ENCODE data around the gene NDRG2. TPM values are rescaled to one million over a fixed set of nuclear protein-coding genes. Genes with fewer than 3 reads are reported as not detected.

Gene NDRG2
- total and polyA plus RNA-seq, 2 experiments from 2014 or later, result 0.28 to 2.8 TPM

DNA sequence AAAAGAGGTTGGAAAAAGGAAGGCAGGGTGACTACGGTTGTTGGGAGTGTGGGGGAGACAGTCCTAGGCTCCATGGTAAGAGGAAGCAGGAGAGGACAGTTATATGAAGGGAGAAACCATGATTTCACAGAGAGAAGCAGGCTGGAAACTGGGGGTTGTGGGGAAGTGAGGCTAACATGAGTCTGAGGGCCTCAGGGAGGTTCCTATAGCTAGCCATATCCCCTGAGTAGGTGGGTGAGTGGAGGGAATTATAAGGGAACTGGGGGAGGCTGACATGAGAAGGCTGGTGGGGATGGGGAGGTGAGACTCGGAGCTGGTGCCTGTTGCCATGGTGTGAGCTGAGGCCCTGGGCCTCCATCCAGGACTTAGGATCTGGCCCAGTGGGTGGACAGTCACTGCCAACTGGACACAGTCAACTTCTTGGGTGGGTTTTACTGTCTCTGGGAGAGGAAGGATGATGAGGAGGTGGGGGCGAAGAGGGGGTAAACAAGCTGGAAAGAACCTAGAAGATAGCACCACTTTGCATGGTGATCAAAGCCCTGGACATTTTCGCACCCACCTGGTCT lies 8.4 kb upstream of the NDRG2 start:
- H3F3A ChIP-seq (ENCODE audit: insufficient read depth), result no peaks in the 10 kb centered on the region
- H4K20me1 ChIP-seq (ENCODE audit: insufficient read depth), result no peaks in the 10 kb centered on the region
- 52 to 60% methylated on average over 4 of the region's 4 CpGs for WGBS, 2 experiments (ENCODE audit: low coverage in 1 of 2, low lambda C conversion rate in 2 of 2, missing lambda C conversion rate in 2 of 2)
- in situ Hi-C loops (cut with MboI), result no loop called here
- H3K9me2 ChIP-seq (ENCODE audit: insufficient read depth), result no peaks in the 10 kb centered on the region
- no peak overlapping the region for H3K9ac ChIP-seq
- no peaks in the 10 kb centered on the region; the same call in 1 of the 2 replicates for H3K27me3 ChIP-seq (replicated peaks; ENCODE audit: insufficient read depth)
- DNase-seq, result no peak
- no peak overlapping the region for H3K27ac ChIP-seq
- H3K9me3 ChIP-seq (ENCODE audit: low read depth), result no peaks in the 10 kb centered on the region
- H3K79me2 ChIP-seq (ENCODE audit: insufficient read depth), result no peaks in the 10 kb centered on the region
- H3K4me1 ChIP-seq (ENCODE audit: insufficient read depth), result no peaks in the 10 kb centered on the region
- H2AFZ ChIP-seq, result no peak overlapping the region
- no peak overlapping the region for H3K4me3 ChIP-seq
- no peaks in the 10 kb centered on the region for H3K36me3 ChIP-seq (ENCODE audit: low read depth)
- TF ChIP-seq EZH2phosphoT487 (IDR thresholded peaks at IDR 0.05; ENCODE audit: insufficient read depth, low read depth) (no peak), EZH2 (IDR thresholded peaks at IDR 0.05; ENCODE audit: insufficient read depth, poor library complexity, severe bottlenecking) (no peak)
- no peak overlapping the region for H3K4me2 ChIP-seq (ENCODE audit: unreplicated experiment)

DNA sequence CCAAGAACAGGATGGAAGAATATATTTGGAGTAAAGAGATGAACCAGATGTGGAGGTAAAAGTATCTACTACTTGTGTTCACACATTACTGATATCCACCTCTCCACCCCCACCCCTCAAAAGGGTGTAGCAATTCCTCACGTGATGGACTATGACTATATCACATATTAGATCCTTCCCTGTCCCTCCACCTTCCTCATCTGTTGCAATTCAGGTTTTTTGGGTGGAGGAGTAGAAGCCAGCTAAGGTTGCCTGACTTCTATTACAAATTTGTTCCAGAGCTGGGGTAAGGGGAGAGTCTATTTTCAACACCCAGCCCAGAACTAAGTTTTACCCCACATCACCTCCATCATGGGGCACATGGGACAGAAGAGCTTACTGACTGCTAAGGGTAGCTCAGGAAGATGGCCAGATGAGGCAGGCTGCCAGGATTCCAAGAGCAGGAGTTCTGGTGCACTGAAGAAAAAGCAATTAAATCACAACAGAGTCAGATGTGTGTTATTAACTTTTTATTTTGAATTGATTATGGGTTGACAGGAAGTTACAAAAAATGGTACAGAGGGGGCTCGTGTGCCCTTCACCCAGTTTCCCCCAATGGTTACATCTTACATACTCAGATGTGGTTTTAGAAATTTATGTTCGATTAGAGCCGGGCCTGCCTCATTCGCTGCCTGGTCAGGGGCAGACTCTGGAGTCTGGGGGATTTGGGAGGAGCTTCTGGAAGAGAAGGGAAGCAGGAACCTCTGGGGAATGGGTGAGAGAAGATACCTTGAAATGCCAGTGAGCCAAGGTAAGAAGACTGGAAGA lies 7.7 kb upstream of the NDRG2 start:
- in situ Hi-C loops (cut with MboI), result no loop called here
- H3K36me3 ChIP-seq (ENCODE audit: low read depth), result no peaks in the 10 kb centered on the region
- no peaks in the 10 kb centered on the region for H3K9me3 ChIP-seq (ENCODE audit: low read depth)
- no peak overlapping the region for H2AFZ ChIP-seq
- H3K9ac ChIP-seq, result no peak overlapping the region
- H3K27me3 ChIP-seq (replicated peaks; ENCODE audit: insufficient read depth), result no peaks in the 10 kb centered on the region; the same call in 1 of the 2 replicates
- H3K79me2 ChIP-seq (ENCODE audit: insufficient read depth), result no peaks in the 10 kb centered on the region
- no peaks in the 10 kb centered on the region for H3K9me2 ChIP-seq (ENCODE audit: insufficient read depth)
- TF ChIP-seq EZH2phosphoT487 (IDR thresholded peaks at IDR 0.05; ENCODE audit: insufficient read depth, low read depth), result no peak
- TF ChIP-seq EZH2 (IDR thresholded peaks at IDR 0.05; ENCODE audit: insufficient read depth, poor library complexity, severe bottlenecking), result no peak
- no peaks in the 10 kb centered on the region for H4K20me1 ChIP-seq (ENCODE audit: insufficient read depth)
- no peaks in the 10 kb centered on the region for H3F3A ChIP-seq (ENCODE audit: insufficient read depth)
- H3K27ac ChIP-seq, result no peak overlapping the region
- H3K4me1 ChIP-seq (ENCODE audit: insufficient read depth), result no peaks in the 10 kb centered on the region
- no peak for DNase-seq
- 63 to 64% methylated on average over 5 of the region's 5 CpGs for WGBS, 2 experiments (ENCODE audit: low coverage in 1 of 2, low lambda C conversion rate in 2 of 2, missing lambda C conversion rate in 2 of 2)
- H3K4me3 ChIP-seq, result no peak overlapping the region
- no peak overlapping the region for H3K4me2 ChIP-seq (ENCODE audit: unreplicated experiment)

DNA sequence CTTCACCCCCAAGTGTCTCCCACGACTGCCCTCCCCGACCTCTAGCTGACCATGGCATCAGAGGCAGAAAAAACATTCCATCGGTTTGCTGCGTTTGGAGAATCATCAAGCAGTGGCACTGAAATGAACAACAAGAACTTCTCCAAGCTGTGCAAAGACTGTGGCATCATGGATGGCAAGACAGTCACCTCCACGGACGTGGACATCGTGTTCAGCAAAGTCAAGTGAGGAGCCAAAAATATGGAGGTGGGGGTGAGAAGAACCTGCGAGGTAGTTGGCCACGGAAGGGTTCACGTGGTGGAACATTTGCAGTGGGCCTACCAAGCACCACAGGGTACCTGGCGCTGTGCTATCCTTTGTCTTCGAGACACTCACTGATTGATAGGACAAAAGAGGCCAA lies 5.7 kb upstream of the NDRG2 start:
- Histone ChIP-seq H2AFZ (no peak overlapping the region), H3K4me1 (ENCODE audit: insufficient read depth) (no peaks in the 10 kb centered on the region), H3F3A (ENCODE audit: insufficient read depth) (no peaks in the 10 kb centered on the region), H3K27me3 (replicated peaks; ENCODE audit: insufficient read depth) (peaks cover 4% of the 10 kb centered on the region; the same call in 1 of the 2 replicates), H3K36me3 (ENCODE audit: low read depth) (no peaks in the 10 kb centered on the region), H3K79me2 (ENCODE audit: insufficient read depth) (no peaks in the 10 kb centered on the region), H3K27ac (no peak overlapping the region), H3K4me3 (no peak overlapping the region), H3K4me2 (ENCODE audit: unreplicated experiment) (no peak overlapping the region), H3K9me2 (ENCODE audit: insufficient read depth) (no peaks in the 10 kb centered on the region), H3K9me3 (ENCODE audit: low read depth) (no peaks in the 10 kb centered on the region), H4K20me1 (ENCODE audit: insufficient read depth) (no peaks in the 10 kb centered on the region), H3K9ac (no peak overlapping the region)
- 68 to 69% methylated on average over 12 of the region's 12 CpGs for WGBS, 2 experiments (ENCODE audit: low coverage in 1 of 2, low lambda C conversion rate in 2 of 2, missing lambda C conversion rate in 2 of 2)
- no peak for TF ChIP-seq EZH2phosphoT487 (IDR thresholded peaks at IDR 0.05; ENCODE audit: insufficient read depth, low read depth)
- DNase-seq, result no peak
- in situ Hi-C loops (cut with MboI), result no loop called here

DNA sequence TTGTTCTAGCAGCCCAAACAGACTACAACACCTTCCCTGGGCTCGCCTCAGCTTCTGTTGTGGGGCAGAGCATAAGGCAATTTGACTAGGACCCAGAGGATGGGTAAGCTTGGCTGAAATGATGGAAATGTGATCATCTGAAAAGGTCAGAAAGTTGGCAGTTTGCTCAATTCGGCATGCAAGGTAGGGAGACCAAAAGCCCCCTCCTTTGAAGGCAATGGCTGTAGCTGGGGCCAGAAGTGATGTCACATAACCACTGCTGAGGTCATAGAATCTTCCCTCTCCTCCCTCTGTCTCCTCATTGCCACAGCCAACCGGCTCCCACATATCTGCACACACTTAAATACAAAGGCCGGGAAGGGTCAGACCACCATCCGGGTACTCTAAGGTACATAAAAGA lies 5.1 kb upstream of the NDRG2 start, which contains the start of gene TPPP2:
Gene TPPP2 (plus strand): TSS at position 301 of the 400 bp plus-strand sequence. CDS start 365 bp downstream, outside the sequence.
- TF ChIP-seq EZH2 (IDR thresholded peaks at IDR 0.05; ENCODE audit: insufficient read depth, poor library complexity, severe bottlenecking) (no peak), EZH2phosphoT487 (IDR thresholded peaks at IDR 0.05; ENCODE audit: insufficient read depth, low read depth) (no peak)

More for the DNA sequence above, 5.1 kb upstream of the NDRG2 start, which contains the start of gene TPPP2:
- Histone ChIP-seq H3K4me2 (ENCODE audit: unreplicated experiment) (no peak within 1 kb of the TSS), H3K9me3 (ENCODE audit: low read depth) (no peaks in the 10 kb centered on the region), H3K27me3 (replicated peaks; ENCODE audit: insufficient read depth) (peaks cover 4% of the 10 kb centered on the region; the same call in 1 of the 2 replicates), H3K79me2 (ENCODE audit: insufficient read depth) (no peaks in the 10 kb centered on the region), H3F3A (ENCODE audit: insufficient read depth) (no peaks in the 10 kb centered on the region), H3K4me3 (no peak within 1 kb of the TSS), H3K36me3 (ENCODE audit: low read depth) (no peaks in the 10 kb centered on the region), H2AFZ (no peak within 1 kb of the TSS), H3K4me1 (ENCODE audit: insufficient read depth) (no peaks in the 10 kb centered on the region), H3K9ac (no peak within 1 kb of the TSS), H3K27ac (no peak within 1 kb of the TSS), H4K20me1 (ENCODE audit: insufficient read depth) (no peaks in the 10 kb centered on the region), H3K9me2 (ENCODE audit: insufficient read depth) (no peaks in the 10 kb centered on the region)
- DNase-seq, result no peak
- WGBS, 2 experiments (ENCODE audit: low coverage in 1 of 2, low lambda C conversion rate in 2 of 2, missing lambda C conversion rate in 2 of 2), result 61 to 75% methylated on average over 5 of the region's 5 CpGs
- in situ Hi-C loops (cut with MboI), result no loop called here
